IMR-90 (cell line): ENCODE measurements around the gene TPO. TPM values are rescaled to one million over a fixed set of nuclear protein-coding genes. Genes with fewer than 3 reads are reported as not detected.

Source experiments
- ATAC-seq: fragments of 200-7000 bp; cut with Tn5 transposase; 2 replicates; pipeline ENCODE4 v1.9.1; 2020; ENCODE audit warnings: low read depth, mild to moderate bottlenecking, moderate library complexity
- BruUV-seq: library from RNA; stranded (reverse); fragments of 400-500 nt; replicated peaks from 2 replicates; lab custom pipeline; 2021; lab: Mats Ljungman, UMichigan
- CTCF ChIA-PET: fragments of 300-600 bp; formaldehyde crosslinking; extraction: SDS; loops from one replicate; lab custom pipeline; 2021; ENCODE audit warnings: antibody characterized with exemption; lab: Yijun Ruan, JAX
- POLR2A ChIA-PET: fragments of 300-600 bp; sonication (Branson Sonifier 250); formaldehyde crosslinking; loops from one replicate; lab custom pipeline; 2022; ENCODE audit warnings: antibody characterized with exemption; ENCODE audit not compliant: unreplicated experiment; lab: Charles Lee
- DNase-seq: peaks from one replicate; pipeline ENCODE4 v3.0.0; 2013
- H2AFZ ChIP-seq: replicated peaks from 2 replicates; pipeline ENCODE3; 2013; ENCODE audit warnings: low read length, mild to moderate bottlenecking; ENCODE audit not compliant: poor library complexity
- H2AK5ac ChIP-seq: 2 replicates; pipeline ENCODE4 v1.6.1; 2013; ENCODE audit warnings: low read depth, low read length, inconsistent platforms
- H2AK9ac ChIP-seq: replicated peaks from 2 replicates; pipeline ENCODE3; 2013; ENCODE audit warnings: mild to moderate bottlenecking, low read depth, low read length, moderate library complexity; ENCODE audit not compliant: poor library complexity
- H2BK120ac ChIP-seq: 2 replicates; pipeline ENCODE4 v1.6.1; 2013; ENCODE audit warnings: low read depth, low read length, inconsistent platforms
- H2BK15ac ChIP-seq: 3 replicates; pipeline ENCODE4 v1.6.1; 2013; ENCODE audit warnings: low read depth, low read length, inconsistent platforms
- H2BK20ac ChIP-seq: 2 replicates; pipeline ENCODE4 v1.6.1; 2013; ENCODE audit warnings: low read depth, mild to moderate bottlenecking, inconsistent platforms, low read length, moderate library complexity
- H2BK5ac ChIP-seq: 2 replicates; pipeline ENCODE4 v1.6.1; 2013; ENCODE audit warnings: mild to moderate bottlenecking, low read depth, low read length, inconsistent platforms; ENCODE audit not compliant: poor library complexity, severe bottlenecking
- H3K14ac ChIP-seq: replicated peaks from 2 replicates; pipeline ENCODE4 v1.6.1; 2013; ENCODE audit warnings: low read depth, low read length, inconsistent platforms
- H3K18ac ChIP-seq: 2 replicates; pipeline ENCODE4 v1.6.1; 2013; ENCODE audit warnings: low read depth, low read length, control low read depth
- H3K23ac ChIP-seq: 2 replicates; pipeline ENCODE4 v1.6.1; 2013; ENCODE audit warnings: low read depth, low read length, inconsistent platforms
- H3K27ac ChIP-seq: 2 replicates; pipeline ENCODE4 v1.5.1; 2013; ENCODE audit warnings: mild to moderate bottlenecking, control low read depth, low read length; ENCODE audit not compliant: insufficient read depth
- H3K27me3 ChIP-seq: 2 replicates; pipeline ENCODE4 v1.6.1; 2013; ENCODE audit warnings: low read length; ENCODE audit not compliant: control insufficient read depth, insufficient read depth
- H3K36me3 ChIP-seq: 2 replicates; pipeline ENCODE4 v1.6.1; 2013; ENCODE audit warnings: low read length, mixed read lengths; ENCODE audit not compliant: control insufficient read depth, insufficient read depth
- H3K4ac ChIP-seq: 2 replicates; pipeline ENCODE4 v1.6.1; 2013; ENCODE audit warnings: low read depth, low read length, inconsistent platforms
- H3K4me1 ChIP-seq: 2 replicates; pipeline ENCODE4 v1.6.1; 2013; ENCODE audit warnings: low read length, mixed read lengths; ENCODE audit not compliant: control insufficient read depth, insufficient read depth
- H3K4me2 ChIP-seq: 2 replicates; pipeline ENCODE4 v1.6.1; 2013; ENCODE audit warnings: low read depth, mild to moderate bottlenecking, control low read depth, low read length, moderate library complexity
- H3K4me3 ChIP-seq: 2 replicates; pipeline ENCODE4 v1.5.1; 2013; ENCODE audit warnings: low read depth, mild to moderate bottlenecking, control low read depth, low read length, moderate library complexity; ENCODE audit not compliant: insufficient read depth
- H3K56ac ChIP-seq: 2 replicates; pipeline ENCODE4 v1.6.1; 2013; ENCODE audit warnings: low read length, inconsistent platforms; ENCODE audit not compliant: insufficient read depth; ENCODE audit errors: extremely low read depth
- H3K79me1 ChIP-seq, 2 experiments: 2 replicates each; pipeline ENCODE4 v1.6.1; 2013; ENCODE audit warnings: low read length in 2 of 2, inconsistent platforms in 1 of 2, low read depth in 1 of 2
- H3K9ac ChIP-seq: 2 replicates; pipeline ENCODE4 v1.6.1; 2013; ENCODE audit warnings: low read depth, low read length, control low read depth
- H3K9me1 ChIP-seq: 2 replicates; pipeline ENCODE4 v1.6.1; 2013; ENCODE audit warnings: low read length, inconsistent platforms; ENCODE audit not compliant: insufficient read depth
- H3K9me3 ChIP-seq: 2 replicates; pipeline ENCODE4 v1.6.1; 2013; ENCODE audit warnings: low read length; ENCODE audit not compliant: control insufficient read depth, insufficient read depth
- H4K20me1 ChIP-seq: 2 replicates; pipeline ENCODE4 v1.6.1; 2013; ENCODE audit warnings: low read length, inconsistent platforms; ENCODE audit not compliant: insufficient read depth
- H4K5ac ChIP-seq: 2 replicates; pipeline ENCODE4 v1.6.1; 2013; ENCODE audit warnings: mild to moderate bottlenecking, low read depth, low read length, control low read depth
- H4K8ac ChIP-seq, 2 experiments: 2 replicates each; pipeline ENCODE4 v1.6.1; 2013; ENCODE audit warnings: low read depth in 2 of 2, low read length in 2 of 2, control low read depth in 1 of 2, inconsistent platforms in 1 of 2
- H4K91ac ChIP-seq: 2 replicates; pipeline ENCODE4 v1.6.1; 2013; ENCODE audit warnings: low read depth, low read length, inconsistent platforms; ENCODE audit not compliant: insufficient read depth
- FOS ChIP-seq: fragments of 150-350 bp; IDR thresholded peaks from 2 replicates; pipeline ENCODE4 v1.6.1; 2016; ENCODE audit warnings: low read depth, low read length
- MAZ ChIP-seq: IDR thresholded peaks from 2 replicates; pipeline ENCODE4 v1.6.1; 2012; ENCODE audit warnings: low read depth, mild to moderate bottlenecking, low read length, improper control_type of control experiment, moderate library complexity, borderline replicate concordance
- MXI1 ChIP-seq: IDR thresholded peaks from 2 replicates; pipeline ENCODE4 v1.6.1; 2012; ENCODE audit warnings: low read depth, mild to moderate bottlenecking, low read length, moderate library complexity, borderline replicate concordance
- WGBS, 2 experiments: methylation state at CpG; one replicate each; pipeline versions ENCODE4 v1.1.5 to v1.1.7; 2013; ENCODE audit warnings: missing lambda C conversion rate in 2 of 2; ENCODE audit not compliant: insufficient read length in 1 of 2; ENCODE audit errors: extremely low coverage in 2 of 2; 5-methylcytosine and 5-hydroxymethylcytosine counted together
- dilution Hi-C: fragments of 300-500 bp; cut with HindIII; formaldehyde crosslinking; loops from one replicate; pipeline ENCODE4 v1.14.3; 2018; ENCODE audit warnings: low sequenced_read_pairs; ENCODE audit not compliant: unreplicated experiment
- in situ Hi-C: fragments of 300-500 bp; cut with MboI; formaldehyde crosslinking; loops from 3 replicates; pipeline ENCODE4 v1.14.3; 2019; ENCODE audit warnings: low sequenced_read_pairs, inconsistent platforms, mixed read lengths
- intact Hi-C: fragments of 100-400 bp; cut with micrococcal nuclease; formaldehyde crosslinking; loops from 2 replicates; pipeline ENCODE4 v1.10.0; 2022
- polyA plus RNA-seq, 3 experiments: library from polyadenylated mRNA; depleted of rRNA; stranded (reverse); fragments of >200 nt; gene quantifications; 2 replicates each; pipeline ENCODE4 v1.2.3, GENCODE V29; 2012; ENCODE audit warnings: low replicate concordance in 1 of 3
- total RNA-seq: library from RNA; depleted of rRNA; stranded (reverse); fragments of >200 nt; gene quantifications from 2 replicates; pipeline ENCODE4 v1.2.3, GENCODE V29; 2012

TPO gene
- total and polyA plus RNA-seq, 2 of the 4 experiments (the other 2 are of a cell fraction), result not detected

GRCh38 chr2:1367601-1368000 lies 45.7 kb upstream of the TPO start:
- in situ Hi-C loops (no loop called here), dilution Hi-C loops (no loop called here), intact Hi-C loops (loop anchor here (5.0 kb wide), 1 partner anchor 375 kb away; no protein-coding TSS in a partner anchor)
- Histone ChIP-seq H3K9me3 (peaks cover 18% of the 10 kb centered on the region; the same call in 1 of the 2 replicates), H3K4me3 (no peak overlapping the region), H3K4ac (no peak overlapping the region), H3K4me1 (no peaks in the 10 kb centered on the region), H2AK5ac (no peak overlapping the region), H2AFZ (no peak overlapping the region), H3K79me1 (no peaks in the 10 kb centered on the region), H3K23ac (no peak overlapping the region), H3K18ac (no peak overlapping the region), H3K9me1 (no peaks in the 10 kb centered on the region), H2BK15ac (no peak overlapping the region), H4K20me1 (no peaks in the 10 kb centered on the region), H3K27me3 (no peaks in the 10 kb centered on the region), H3K27ac (no peak overlapping the region), H2BK5ac (no peak overlapping the region), H2BK20ac (no peak overlapping the region), H3K14ac (no peak overlapping the region), H4K8ac (no peak overlapping the region), H3K9ac (no peak overlapping the region), H3K56ac (no peak overlapping the region), H4K91ac (no peak overlapping the region), H2BK120ac (no peak overlapping the region), H4K5ac (no peak overlapping the region), H2AK9ac (no peak overlapping the region), H3K36me3 (no peaks in the 10 kb centered on the region), H3K4me2 (no peak overlapping the region)
- 17% methylated on average over 2 of the region's 9 CpGs; no CpG with 5 or more reads in 1 of the 2 experiments for WGBS, 2 experiments
- ChIA-PET POLR2A (no interaction called here), CTCF (no interaction called here)
- BruUV-seq, result no TSS peak
- TF ChIP-seq MXI1, result no peak
- TF ChIP-seq MAZ, result no peak
- no peak for TF ChIP-seq FOS
- DNase-seq (no peak), ATAC-seq (no peak)
